ENCODE results near the gene LPAR3. TPM values are rescaled to one million over a fixed set of nuclear protein-coding genes. Genes with fewer than 3 reads are reported as not detected.

The LPAR3 gene
- total RNA-seq, 1 donor from 2014 or later: 14.0 TPM

DNA sequence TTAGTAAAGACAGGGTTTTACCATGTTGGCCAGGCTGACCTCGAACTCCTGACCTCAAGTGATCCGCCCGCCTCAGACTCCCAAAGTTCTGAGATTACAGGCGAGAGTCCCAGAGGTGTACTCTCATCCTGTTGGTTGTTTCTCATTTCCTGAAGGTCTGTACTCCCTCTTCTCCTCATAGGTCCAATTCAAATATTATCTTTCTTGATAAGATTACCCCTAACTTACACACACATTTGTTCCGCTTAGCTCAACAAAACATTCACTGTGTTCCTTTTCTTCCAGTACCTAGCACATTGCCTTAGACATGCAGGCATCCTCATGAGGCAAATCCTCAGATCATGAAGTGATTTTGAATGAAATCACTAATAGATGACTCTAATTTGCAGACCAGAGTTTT lies 130.3 kb downstream of the LPAR3 start:
- Mint-ChIP-seq H3K4me1 (ENCODE audit: low read depth, unreplicated experiment) (peaks cover 25% of the 10 kb centered on the region), H3K36me3 (ENCODE audit: unreplicated experiment) (no peaks in the 10 kb centered on the region), H3K27ac (ENCODE audit: unreplicated experiment) (no peak overlapping the region), H3K9me3 (ENCODE audit: unreplicated experiment) (peaks cover 5% of the 10 kb centered on the region), H3K27me3 (ENCODE audit: unreplicated experiment) (peaks cover 6% of the 10 kb centered on the region), H3K4me3 (ENCODE audit: unreplicated experiment) (no peak overlapping the region)
- TF ChIP-seq CTCF (IDR thresholded peaks at IDR 0.05; ENCODE audit: partially characterized antibody, unreplicated experiment): no peak
- DNase-seq: no peak

Other genes with a start within 250 kb of the LPAR3 start
- 16.0 TPM for gene SSX2IP, start 202.7 kb downstream of the LPAR3 start, total RNA-seq (ENCODE audit: unreplicated experiment)
- not detected for gene MCOLN2, start 103.9 kb upstream of the LPAR3 start, total RNA-seq (ENCODE audit: unreplicated experiment)
- gene MCOLN3, start 155.3 kb upstream of the LPAR3 start, total RNA-seq (ENCODE audit: unreplicated experiment): not detected

All from glutamatergic neuron (in vitro differentiated cells).